Memory B cell (primary cell): ENCODE results near the gene OVCA2.

ENCODE experiments used
- ATAC-seq: fragments of 150-1000 bp; cut with Tn5 transposase; 2 replicates; pipeline ENCODE4 v1.10.0; 2021; ENCODE audit warnings: low read depth, mild to moderate bottlenecking, moderate library complexity
- DNase-seq, 2 donors: peaks; one replicate each; pipeline ENCODE4 v3.0.0; 2022; ENCODE audit warnings: low spot score in 2 of 2
- H3K27ac Mint-ChIP-seq: one replicate; pipeline ENCODE4 v1.8.0; 2022; ENCODE audit warnings: mild to moderate bottlenecking, moderate library complexity, mixed read lengths
- H3K27me3 Mint-ChIP-seq: one replicate; pipeline ENCODE4 v1.8.0; 2022; ENCODE audit warnings: mixed read lengths
- H3K36me3 Mint-ChIP-seq: one replicate; pipeline ENCODE4 v1.8.0; 2022; ENCODE audit warnings: mild to moderate bottlenecking, mixed read lengths
- H3K4me1 Mint-ChIP-seq: one replicate; pipeline ENCODE4 v1.8.0; 2022; ENCODE audit warnings: mixed read lengths
- H3K4me3 Mint-ChIP-seq: one replicate; pipeline ENCODE4 v1.8.0; 2022; ENCODE audit warnings: mild to moderate bottlenecking, moderate library complexity, mixed read lengths
- H3K9me3 Mint-ChIP-seq: one replicate; pipeline ENCODE4 v1.8.0; 2022; ENCODE audit warnings: mixed read lengths

The OVCA2 gene

GRCh38 chr17:2057760-2058585 lies 16.2 kb downstream of the OVCA2 start:
- Mint-ChIP-seq H3K36me3 (peaks cover 9% of the 10 kb centered on the region), H3K27me3 (peaks cover 8% of the 10 kb centered on the region), H3K9me3 (no peaks in the 10 kb centered on the region), H3K27ac (no peak overlapping the region), H3K4me1 (peaks cover 20% of the 10 kb centered on the region), H3K4me3 (peak overlapping the region; percentile 69)
- DNase-seq (no peak), ATAC-seq (peak; percentile 16)

- Mint-ChIP-seq H3K27me3 (peaks cover 5% of the 10 kb centered on the region), H3K4me3 (peak overlapping the region; percentile 69), H3K27ac (no peak overlapping the region), H3K4me1 (peaks cover 20% of the 10 kb centered on the region), H3K9me3 (no peaks in the 10 kb centered on the region), H3K36me3 (peaks cover 10% of the 10 kb centered on the region)
- peak; percentile 71 to 81 for DNase-seq
- ATAC-seq, result peak; percentile 47
Measured at GRCh38 chr17:2058586-2059546, 17.0 kb downstream of the OVCA2 start.

GRCh38 chr17:2059547-2060384 lies 17.9 kb downstream of the OVCA2 start:
- peaks cover 10% of the 10 kb centered on the region for H3K36me3 Mint-ChIP-seq
- peaks cover 5% of the 10 kb centered on the region for H3K27me3 Mint-ChIP-seq
- DNase-seq, result no peak
- no peaks in the 10 kb centered on the region for H3K9me3 Mint-ChIP-seq
- H3K4me3 Mint-ChIP-seq, result peak overlapping the region; percentile 69
- peaks cover 28% of the 10 kb centered on the region for H3K4me1 Mint-ChIP-seq
- no peak for ATAC-seq
- no peak overlapping the region for H3K27ac Mint-ChIP-seq

- no peaks in the 10 kb centered on the region for H3K9me3 Mint-ChIP-seq
- ATAC-seq (no peak), DNase-seq (no peak)
- no peak overlapping the region for H3K4me3 Mint-ChIP-seq
- peaks cover 30% of the 10 kb centered on the region for H3K4me1 Mint-ChIP-seq
- peaks cover 4% of the 10 kb centered on the region for H3K27me3 Mint-ChIP-seq
- no peak overlapping the region for H3K27ac Mint-ChIP-seq
- peaks cover 10% of the 10 kb centered on the region for H3K36me3 Mint-ChIP-seq
Measured at GRCh38 chr17:2060385-2060658, 18.5 kb downstream of the OVCA2 start.

- H3K4me1 Mint-ChIP-seq, result peaks cover 32% of the 10 kb centered on the region
- H3K9me3 Mint-ChIP-seq, result no peaks in the 10 kb centered on the region
- DNase-seq, result no peak
- no peak for ATAC-seq
- H3K36me3 Mint-ChIP-seq, result peaks cover 10% of the 10 kb centered on the region
- H3K27ac Mint-ChIP-seq, result no peak overlapping the region
- H3K27me3 Mint-ChIP-seq, result peaks cover 4% of the 10 kb centered on the region
- H3K4me3 Mint-ChIP-seq, result no peak overlapping the region
Measured at GRCh38 chr17:2060681-2061440, 19.0 kb downstream of the OVCA2 start.

GRCh38 chr17:2061441-2061958 lies 19.7 kb downstream of the OVCA2 start:
- no peak for ATAC-seq
- no peak overlapping the region for H3K4me3 Mint-ChIP-seq
- no peak for DNase-seq
- peaks cover 34% of the 10 kb centered on the region for H3K4me1 Mint-ChIP-seq
- H3K9me3 Mint-ChIP-seq, result no peaks in the 10 kb centered on the region
- peaks cover 4% of the 10 kb centered on the region for H3K27me3 Mint-ChIP-seq
- no peak overlapping the region for H3K27ac Mint-ChIP-seq
- peaks cover 14% of the 10 kb centered on the region for H3K36me3 Mint-ChIP-seq

- H3K4me3 Mint-ChIP-seq, result no peak overlapping the region
- H3K27me3 Mint-ChIP-seq, result peaks cover 4% of the 10 kb centered on the region
- H3K4me1 Mint-ChIP-seq, result peaks cover 34% of the 10 kb centered on the region
- no peak for DNase-seq
- no peak for ATAC-seq
- H3K9me3 Mint-ChIP-seq, result no peaks in the 10 kb centered on the region
- H3K27ac Mint-ChIP-seq, result peak overlapping the region; percentile 81
- peaks cover 15% of the 10 kb centered on the region for H3K36me3 Mint-ChIP-seq
Measured at GRCh38 chr17:2062571-2063183, 20.9 kb downstream of the OVCA2 start.

- H3K4me3 Mint-ChIP-seq, result peak overlapping the region; percentile 48
Measured at GRCh38 chr17:2063261-2064146, 21.7 kb downstream of the OVCA2 start.

GRCh38 chr17:2064147-2064489 lies 22.3 kb downstream of the OVCA2 start:
- peaks cover 34% of the 10 kb centered on the region for H3K4me1 Mint-ChIP-seq

More at GRCh38 chr17:2063261-2064146, 21.7 kb downstream of the OVCA2 start:
- Mint-ChIP-seq H3K9me3 (no peaks in the 10 kb centered on the region), H3K4me1 (peaks cover 34% of the 10 kb centered on the region), H3K36me3 (peaks cover 17% of the 10 kb centered on the region), H3K27ac (peak overlapping the region; percentile 53), H3K27me3 (peaks cover 4% of the 10 kb centered on the region)
- no peak for DNase-seq
- ATAC-seq, result peak; percentile 9

GRCh38 chr17:2064520-2064971 lies 22.7 kb downstream of the OVCA2 start:
- peaks cover 20% of the 10 kb centered on the region for H3K36me3 Mint-ChIP-seq
- ATAC-seq (peak; percentile 65), DNase-seq (no peak)
- peaks cover 4% of the 10 kb centered on the region for H3K27me3 Mint-ChIP-seq
- peak overlapping the region; percentile 39 for H3K4me3 Mint-ChIP-seq
- H3K9me3 Mint-ChIP-seq, result no peaks in the 10 kb centered on the region
- peaks cover 30% of the 10 kb centered on the region for H3K4me1 Mint-ChIP-seq
- H3K27ac Mint-ChIP-seq, result peak overlapping the region; percentile 53

More at GRCh38 chr17:2064147-2064489, 22.3 kb downstream of the OVCA2 start:
- Mint-ChIP-seq H3K27ac (peak overlapping the region; percentile 53), H3K4me3 (peak overlapping the region; percentile 48), H3K9me3 (no peaks in the 10 kb centered on the region), H3K27me3 (peaks cover 4% of the 10 kb centered on the region), H3K36me3 (peaks cover 20% of the 10 kb centered on the region)
- ATAC-seq (peak; percentile 9), DNase-seq (no peak)

- Mint-ChIP-seq H3K9me3 (no peaks in the 10 kb centered on the region), H3K27ac (peak overlapping the region; percentile 53), H3K4me3 (peak overlapping the region; percentile 39), H3K36me3 (peaks cover 20% of the 10 kb centered on the region), H3K4me1 (peaks cover 34% of the 10 kb centered on the region), H3K27me3 (peaks cover 4% of the 10 kb centered on the region)
- ATAC-seq, result peak; percentile 23
- DNase-seq, result no peak
Measured at GRCh38 chr17:2064980-2065785, 23.4 kb downstream of the OVCA2 start.
